GM23338 (cell line): ENCODE data around the gene CGB1. TPM values are rescaled to one million over a fixed set of nuclear protein-coding genes. Genes with fewer than 3 reads are reported as not detected.
"Not testable (repeated sequence)": the region's sequence is repeated elsewhere in the genome, so short reads cannot be mapped to it uniquely, and the experiment has no call there.

Experiments
- ATAC-seq: fragments of 200-7000 bp; cut with Tn5 transposase; 3 replicates; pipeline ENCODE4 v1.9.1; 2020
- DNase-seq: peaks from one replicate; pipeline ENCODE4 v3.0.0-alpha.2; 2015; ENCODE audit warnings: low spot score
- H2AFZ ChIP-seq: fragments of 200-600 bp; sonication (generic); 2 replicates; pipeline ENCODE4 v1.8.0; 2016; ENCODE audit warnings: antibody characterized with exemption, mild to moderate bottlenecking, moderate library complexity
- H3F3A ChIP-seq: fragments of 200-600 bp; sonication (generic); replicated peaks from 2 replicates; pipeline ENCODE4 v1.8.0; 2017; ENCODE audit warnings: antibody characterized with exemption, mixed run types, low read depth
- H3K27ac ChIP-seq: fragments of 200-600 bp; sonication (generic); 2 replicates; pipeline ENCODE4 v1.6.1; 2016; ENCODE audit warnings: low read depth
- H3K27me3 ChIP-seq: fragments of 200-600 bp; sonication (generic); 2 replicates; pipeline ENCODE4 v1.8.0; 2016; ENCODE audit warnings: mild to moderate bottlenecking, mixed run types, moderate library complexity; ENCODE audit not compliant: insufficient read depth
- H3K36me3 ChIP-seq: fragments of 200-600 bp; sonication (generic); 2 replicates; pipeline ENCODE4 v1.8.0; 2016; ENCODE audit warnings: mild to moderate bottlenecking; ENCODE audit not compliant: insufficient read depth
- H3K4me1 ChIP-seq: fragments of 200-600 bp; sonication (generic); 2 replicates; pipeline ENCODE4 v1.8.0; 2016; ENCODE audit warnings: mild to moderate bottlenecking, moderate library complexity; ENCODE audit not compliant: insufficient read depth
- H3K4me2 ChIP-seq: fragments of 200-600 bp; sonication (generic); 2 replicates; pipeline ENCODE4 v1.7.1; 2017; ENCODE audit warnings: mixed run types
- H3K4me3 ChIP-seq: fragments of 200-600 bp; sonication (generic); 2 replicates; pipeline ENCODE4 v1.6.1; 2016; ENCODE audit warnings: mixed run types
- H3K79me2 ChIP-seq: fragments of 200-600 bp; sonication (generic); replicated peaks from 2 replicates; pipeline ENCODE4 v1.8.0; 2017; ENCODE audit warnings: mild to moderate bottlenecking; ENCODE audit not compliant: insufficient read depth
- H3K9me2 ChIP-seq: fragments of 200-600 bp; sonication (generic); 2 replicates; pipeline ENCODE4 v1.8.0; 2017; ENCODE audit not compliant: insufficient read depth
- H4K20me1 ChIP-seq: fragments of 200-600 bp; sonication (generic); replicated peaks from 2 replicates; pipeline ENCODE4 v1.8.0; 2017; ENCODE audit warnings: mild to moderate bottlenecking; ENCODE audit not compliant: insufficient read depth
- H3K27ac Mint-ChIP-seq: 2 replicates; pipeline ENCODE4 v1.8.0; 2020; ENCODE audit warnings: inconsistent platforms, mild to moderate bottlenecking, moderate library complexity, mixed read lengths
- H3K27me3 Mint-ChIP-seq: 3 replicates; pipeline ENCODE4 v1.8.0; 2022; ENCODE audit warnings: low read depth, mild to moderate bottlenecking, moderate library complexity, mixed read lengths, inconsistent platforms; ENCODE audit not compliant: insufficient read depth, poor library complexity
- H3K36me3 Mint-ChIP-seq: 3 replicates; pipeline ENCODE4 v1.8.0; 2021; ENCODE audit warnings: low read depth, mild to moderate bottlenecking, inconsistent platforms, moderate library complexity, mixed read lengths
- H3K4me1 Mint-ChIP-seq: 3 replicates; pipeline ENCODE4 v1.8.0; 2020; ENCODE audit warnings: mild to moderate bottlenecking, inconsistent platforms, mixed read lengths
- H3K4me3 Mint-ChIP-seq: 3 replicates; pipeline ENCODE4 v1.8.0; 2021; ENCODE audit warnings: moderate library complexity, mild to moderate bottlenecking, inconsistent platforms, mixed read lengths
- H3K9me3 Mint-ChIP-seq: 3 replicates; pipeline ENCODE4 v1.8.0; 2020; ENCODE audit warnings: moderate library complexity, mild to moderate bottlenecking, inconsistent platforms, mixed read lengths
- CREB1 ChIP-seq: fragments of 250-450 bp; sonication (Bioruptor Pico); IDR thresholded peaks from 2 replicates; pipeline ENCODE4 v1.5.0; 2020; ENCODE audit warnings: low read depth, mild to moderate bottlenecking, moderate library complexity
- CTCF ChIP-seq, 2 experiments: fragments of 200-600 bp in 1 of 2; sonication (generic) in 1 of 2; conservative IDR thresholded peaks; 2 replicates each; pipeline versions ENCODE4 v1.5.1 to v1.6.1; 2016 to 2017; ENCODE audit warnings: antibody characterized with exemption in 2 of 2, low read depth in 2 of 2, mild to moderate bottlenecking in 2 of 2, moderate library complexity in 1 of 2
- EZH2 ChIP-seq: fragments of 200-600 bp; sonication (generic); IDR thresholded peaks from one replicate; pipeline ENCODE4 v1.8.0; 2017; ENCODE audit warnings: antibody characterized with exemption, mild to moderate bottlenecking, low read depth; ENCODE audit not compliant: unreplicated experiment
- POLR2AphosphoS5 ChIP-seq: IDR thresholded peaks from 2 replicates; pipeline ENCODE4 v1.6.1; 2016; ENCODE audit warnings: antibody characterized with exemption, low read depth
- STAT1 ChIP-seq: IDR thresholded peaks from one replicate; pipeline ENCODE4 v1.6.1; 2016; ENCODE audit warnings: antibody characterized with exemption; ENCODE audit not compliant: unreplicated experiment
- ZNF331 ChIP-seq: fragments of 250-450 bp; sonication (Bioruptor Pico); IDR thresholded peaks from 2 replicates; pipeline ENCODE4 v1.5.0; 2020; ENCODE audit warnings: low read depth, mild to moderate bottlenecking, moderate library complexity
- polyA plus RNA-seq: library from polyadenylated mRNA; unstranded; fragments of >200 nt; fragmentation: Nextera tagmentation; extraction: Ambion mirVana; gene quantifications from 2 replicates; pipeline ENCODE4 v1.2.1, GENCODE V29; 2016
- total RNA-seq: library from RNA; depleted of rRNA; stranded (reverse); fragments of >200 nt; shearing (Covaris generic); gene quantifications from 2 replicates; pipeline ENCODE4 v1.2.3, GENCODE V29; 2014

CGB1 gene
- total and polyA plus RNA-seq, 2 experiments from 2014 or later = 0.52 TPM; not detected in 1

DNA sequence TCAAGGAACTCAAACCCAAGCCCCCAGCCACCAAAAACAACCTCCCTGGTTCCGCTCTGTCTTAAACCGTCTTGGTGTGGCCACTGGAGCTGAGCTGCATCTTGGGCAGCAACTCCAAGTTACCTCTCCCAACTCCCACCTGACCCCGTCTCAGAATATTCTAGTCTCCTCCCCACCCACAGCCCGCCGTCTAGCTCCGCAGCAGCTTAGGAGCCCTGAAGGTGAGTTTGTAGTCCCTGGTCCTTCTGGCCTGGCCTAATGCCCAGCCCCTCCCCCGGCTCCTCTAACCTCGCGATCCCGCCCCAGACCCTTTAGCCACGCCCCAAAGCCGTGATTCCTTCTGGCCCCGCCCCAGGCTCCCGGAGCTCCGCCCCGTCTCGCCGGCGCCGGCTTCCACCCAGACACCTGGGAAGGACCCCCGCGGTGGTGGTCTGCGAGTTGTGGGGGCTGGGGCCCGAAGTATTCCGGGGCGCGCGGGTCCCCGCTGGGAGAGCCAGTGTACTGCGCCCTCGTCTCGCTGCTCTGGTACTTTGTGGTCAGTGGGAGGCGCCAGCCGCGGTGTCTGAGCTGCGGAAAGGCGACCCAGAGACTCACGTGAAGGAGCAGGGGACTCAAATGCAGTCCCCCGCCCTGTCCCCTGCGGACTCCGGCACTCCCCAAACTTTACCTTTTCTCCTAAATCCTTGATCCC lies 17.3 kb downstream of the CGB1 start:
- Histone ChIP-seq H3K27ac (no peak overlapping the region), H3K4me3 (peak overlapping the region; percentile 64), H3K36me3 (no peaks in the 10 kb centered on the region), H3K4me2 (peak overlapping the region; percentile 92), H3K27me3 (peaks cover 35% of the 10 kb centered on the region), H3K4me1 (peaks cover 19% of the 10 kb centered on the region; the same call in 1 of the 2 replicates), H4K20me1 (no peaks in the 10 kb centered on the region; the same call in 1 of the 2 replicates), H3K9me2 (no peaks in the 10 kb centered on the region), H3K79me2 (no peaks in the 10 kb centered on the region), H2AFZ (no peak overlapping the region), H3F3A (0 out of 2 replicates have a peak, but pooled peaks cover 3% of the 10 kb centered on the region)
- peak; percentile 66 for ATAC-seq
- H3K9me3 Mint-ChIP-seq = peaks cover 3% of the 10 kb centered on the region; the same call in 1 of the 3 replicates
- H3K4me1 Mint-ChIP-seq = peaks cover 22% of the 10 kb centered on the region
- peaks cover 26% of the 10 kb centered on the region for H3K27me3 Mint-ChIP-seq
- peaks cover 13% of the 10 kb centered on the region; the same call in 2 of the 3 replicates for H3K36me3 Mint-ChIP-seq
- TF ChIP-seq ZNF331 = no peak
- peak; percentile 28 to 45 for TF ChIP-seq CTCF (conservative IDR thresholded peaks at IDR 0.05; ENCODE audit: low read depth in 2 of 2)
- peak overlapping the region; percentile 69 for H3K4me3 Mint-ChIP-seq
- no peak overlapping the region for H3K27ac Mint-ChIP-seq
- peak; percentile 93 for DNase-seq

DNA sequence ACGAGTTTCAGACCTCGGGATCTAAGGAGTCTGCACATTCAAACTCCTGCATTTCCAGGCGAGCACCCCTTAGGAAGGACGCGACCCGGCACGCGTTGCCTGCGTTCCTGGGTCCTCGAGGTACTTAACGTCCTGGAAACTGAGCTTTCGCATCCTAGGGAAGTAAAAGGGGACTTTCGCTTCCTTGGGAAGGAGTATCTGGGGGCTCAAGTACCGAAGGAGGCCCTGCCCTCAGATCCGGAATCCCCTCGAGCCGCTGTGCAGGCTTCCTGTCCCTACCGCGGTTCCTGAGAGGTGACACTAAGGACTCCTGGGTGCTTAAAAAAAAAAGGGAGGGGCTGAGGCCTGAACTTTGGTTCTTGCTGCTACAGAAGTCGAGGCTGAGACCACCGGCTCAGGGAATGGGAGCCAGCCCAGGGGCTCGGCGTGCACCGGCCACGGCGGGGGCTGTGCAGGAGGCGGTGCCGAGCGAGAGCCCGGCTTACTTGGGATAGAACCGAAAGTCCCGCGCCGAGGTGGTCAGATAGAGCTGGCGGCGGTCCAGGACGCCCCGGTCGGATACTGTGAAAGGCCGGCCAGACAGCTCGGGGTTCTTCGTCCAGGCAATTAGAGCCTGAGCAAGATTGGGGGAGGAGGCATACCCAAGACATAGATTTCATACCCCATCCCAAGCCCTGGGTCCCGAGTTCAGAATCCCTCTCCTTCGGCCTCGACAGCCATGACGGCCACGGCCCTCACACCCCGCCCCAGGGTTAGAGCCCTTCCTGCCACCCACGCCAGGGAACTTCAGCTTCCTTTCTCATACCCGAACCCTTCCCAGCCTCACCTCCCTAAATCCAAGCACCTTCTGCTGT lies 18.1 kb downstream of the CGB1 start:
- Mint-ChIP-seq H3K27me3 (peaks cover 29% of the 10 kb centered on the region), H3K4me3 (peak overlapping the region; percentile 69), H3K4me1 (peaks cover 22% of the 10 kb centered on the region), H3K36me3 (peaks cover 21% of the 10 kb centered on the region)
- Histone ChIP-seq H3K27me3 (peaks cover 35% of the 10 kb centered on the region), H3K4me2 (peak overlapping the region; percentile 92), H3K4me3 (peak overlapping the region; percentile 64), H3K4me1 (peaks cover 19% of the 10 kb centered on the region; the same call in 1 of the 2 replicates)
- not testable (repeated sequence) for H3F3A ChIP-seq, DNase-seq, H3K27ac ChIP-seq, H3K27ac Mint-ChIP-seq, H3K9me2 ChIP-seq, H3K36me3 ChIP-seq, H2AFZ ChIP-seq, H3K9me3 Mint-ChIP-seq, H3K79me2 ChIP-seq, H4K20me1 ChIP-seq
- peak; percentile 2; the same call in 2 of the 3 replicates for ATAC-seq

GRCh38 chr19:49017666-49018351 lies 18.9 kb downstream of the CGB1 start:
- H3K27ac ChIP-seq = no peak overlapping the region
- peaks cover 25% of the 10 kb centered on the region for H3K36me3 Mint-ChIP-seq
- no peaks in the 10 kb centered on the region for H3K79me2 ChIP-seq
- H3K27me3 ChIP-seq = peaks cover 35% of the 10 kb centered on the region
- H3K4me2 ChIP-seq = peak overlapping the region; percentile 92
- TF ChIP-seq POLR2AphosphoS5 (peak; percentile 12; the same call in 1 of the 2 replicates), CTCF (conservative IDR thresholded peaks at IDR 0.05; ENCODE audit: low read depth in 2 of 2) (peak in 1 of 2 experiments; percentile 34; a peak in 3 of 4 replicates), EZH2 (no peak), CREB1 (0 out of 2 replicates have a peak, but pooled peaks have one; percentile 19), STAT1 (no peak)
- peaks cover 3% of the 10 kb centered on the region; the same call in 1 of the 3 replicates for H3K9me3 Mint-ChIP-seq
- no peak overlapping the region for H3K27ac Mint-ChIP-seq
- H4K20me1 ChIP-seq = no peaks in the 10 kb centered on the region; the same call in 1 of the 2 replicates
- H2AFZ ChIP-seq = no peak overlapping the region
- H3K36me3 ChIP-seq = no peaks in the 10 kb centered on the region
- peaks cover 22% of the 10 kb centered on the region for H3K4me1 Mint-ChIP-seq
- H3K4me1 ChIP-seq = peaks cover 19% of the 10 kb centered on the region; the same call in 1 of the 2 replicates
- peak; percentile 67 for ATAC-seq
- 0 out of 2 replicates have a peak, but pooled peaks cover 3% of the 10 kb centered on the region for H3F3A ChIP-seq
- H3K4me3 Mint-ChIP-seq = peak overlapping the region; percentile 69; the same call in 2 of the 3 replicates
- H3K4me3 ChIP-seq = peak overlapping the region; percentile 64
- H3K9me2 ChIP-seq = no peaks in the 10 kb centered on the region
- DNase-seq = peak; percentile 83
- H3K27me3 Mint-ChIP-seq = peaks cover 31% of the 10 kb centered on the region
